CD4-positive, alpha-beta memory T cell (primary cell): ENCODE measurements around the gene HMCN2. TPM values are rescaled to one million over a fixed set of nuclear protein-coding genes. Genes with fewer than 3 reads are reported as not detected.

Experiments used
- CTCF ChIA-PET: fragments of 350-600 bp; sonication (Branson Sonifier 250); formaldehyde crosslinking; loops from one replicate; lab custom pipeline; 2021; ENCODE audit warnings: inconsistent platforms; ENCODE audit not compliant: partially characterized antibody; lab: Charles Lee
- POLR2A ChIA-PET: fragments of 350-600 bp; sonication (Branson Sonifier 250); formaldehyde crosslinking; loops from one replicate; lab custom pipeline; 2021; ENCODE audit not compliant: partially characterized antibody; lab: Charles Lee
- DNase-seq, 5 donors: peaks; one replicate each; pipeline versions ENCODE4 v3.0.0 to v3.0.0-alpha.2; 2020 to 2022; ENCODE audit warnings: mixed read lengths in 1 of 5
- H3K27ac ChIP-seq: one replicate; pipeline ENCODE4 v1.7.0; 2013; ENCODE audit warnings: low read depth, low read length
- H3K27me3 ChIP-seq: 2 replicates; pipeline ENCODE4 v1.7.0; 2013; ENCODE audit warnings: mild to moderate bottlenecking, low read length, moderate library complexity; ENCODE audit not compliant: insufficient read depth
- H3K36me3 ChIP-seq: 2 replicates; pipeline ENCODE4 v1.7.0; 2013; ENCODE audit warnings: mild to moderate bottlenecking, low read length, moderate library complexity; ENCODE audit not compliant: insufficient read depth
- H3K4me1 ChIP-seq: 2 replicates; pipeline ENCODE4 v1.7.0; 2013; ENCODE audit warnings: mild to moderate bottlenecking, low read length, moderate library complexity; ENCODE audit not compliant: insufficient read depth
- H3K4me3 ChIP-seq, 2 donors: one replicate each; pipeline ENCODE4 v1.7.0; 2013; ENCODE audit warnings: low read length in 2 of 2, mild to moderate bottlenecking in 1 of 2
- H3K9me3 ChIP-seq, 2 donors: one replicate each; pipeline ENCODE4 v1.7.0; 2013; ENCODE audit warnings: low read length in 2 of 2, control low read depth in 1 of 2; ENCODE audit not compliant: control insufficient read depth in 1 of 2
- H3K27ac Mint-ChIP-seq, 7 donors: one replicate each; pipeline ENCODE4 v1.8.0; 2020 to 2021; ENCODE audit warnings: mixed read lengths in 7 of 7, mild to moderate bottlenecking in 6 of 7, inconsistent platforms in 3 of 7, moderate library complexity in 3 of 7
- H3K27me3 Mint-ChIP-seq, 2 donors: one replicate each; pipeline ENCODE4 v1.8.0; 2020 to 2021; ENCODE audit warnings: mixed read lengths in 2 of 2
- H3K36me3 Mint-ChIP-seq, 2 donors: one replicate each; pipeline ENCODE4 v1.8.0; 2020 to 2021; ENCODE audit warnings: mixed read lengths in 2 of 2, inconsistent platforms in 1 of 2, mild to moderate bottlenecking in 1 of 2
- H3K4me1 Mint-ChIP-seq, 4 donors: one replicate each; pipeline ENCODE4 v1.8.0; 2020 to 2021; ENCODE audit warnings: mixed read lengths in 4 of 4, mild to moderate bottlenecking in 1 of 4
- H3K4me3 Mint-ChIP-seq, 8 donors: one replicate each; pipeline ENCODE4 v1.8.0; 2020 to 2021; ENCODE audit warnings: mixed read lengths in 8 of 8, mild to moderate bottlenecking in 7 of 8, moderate library complexity in 6 of 8, inconsistent platforms in 3 of 8
- H3K9me3 Mint-ChIP-seq, 8 donors: one replicate each; pipeline ENCODE4 v1.8.0; 2020 to 2021; ENCODE audit warnings: mixed read lengths in 8 of 8, mild to moderate bottlenecking in 5 of 8, inconsistent platforms in 3 of 8, moderate library complexity in 1 of 8
- intact Hi-C: fragments of 100-400 bp; cut with micrococcal nuclease; formaldehyde crosslinking; loops from one replicate; pipeline ENCODE4 v1.15.1; 2023
- polyA plus RNA-seq, 2 donors: library from polyadenylated mRNA; unstranded; fragments of 300-500 nt; fragmentation: Illumina TruSeq; gene quantifications; one replicate each; pipeline ENCODE4 v1.2.3, GENCODE V29; 2021
- total RNA-seq, 2 experiments: library from RNA; stranded (reverse); gene quantifications; one replicate each; pipeline ENCODE4 v1.2.3, GENCODE V29; 2021

Gene HMCN2
- total and polyA plus RNA-seq, 4 experiments from 2014 or later: not detected

DNA sequence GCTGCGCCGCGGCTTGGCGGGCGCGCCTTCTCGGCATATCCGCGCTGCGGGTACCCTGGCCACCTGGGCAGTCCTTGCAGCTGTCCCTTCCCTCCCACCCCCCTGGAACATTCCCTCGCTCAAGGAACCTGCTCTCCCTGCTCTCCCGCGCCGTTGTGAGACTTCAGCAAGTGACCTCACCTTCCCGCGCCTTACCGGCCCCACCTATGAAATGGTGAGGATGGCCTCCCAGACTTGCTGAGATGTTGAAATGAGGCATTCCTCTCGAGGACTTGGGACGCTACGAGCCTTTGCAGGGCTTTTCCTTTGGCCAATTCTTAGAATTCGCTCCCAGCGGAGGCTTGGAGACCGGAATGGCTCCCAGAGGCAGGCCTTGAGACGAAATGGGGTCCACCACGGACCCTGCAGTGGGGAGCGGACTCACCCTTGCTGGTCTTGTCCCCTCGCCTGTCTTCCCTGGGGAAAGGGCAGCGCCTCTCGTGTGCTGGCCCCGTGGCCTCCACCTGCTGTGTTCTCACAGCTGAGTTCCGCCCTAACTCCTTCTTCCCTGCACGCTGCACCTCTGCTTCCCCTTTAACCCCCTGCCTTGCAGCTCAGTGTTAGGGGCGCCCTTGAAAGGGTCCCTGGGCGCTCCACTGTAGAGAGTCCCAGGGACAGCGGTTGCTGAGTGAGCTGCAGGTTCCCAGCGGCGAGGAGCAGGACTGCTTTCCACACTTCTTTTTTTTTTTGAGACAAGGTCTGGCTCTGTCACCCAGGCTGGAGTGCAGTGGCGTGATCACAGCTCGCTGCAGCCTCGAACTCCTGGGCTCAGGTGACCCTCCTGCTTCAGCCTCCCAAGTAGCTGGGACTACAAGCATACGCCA is 907 bp downstream of the HMCN2 start:
- Mint-ChIP-seq H3K27ac (no peak overlapping the region), H3K4me1 (peaks cover 0 to 16% (median 8%) of the 10 kb centered on the region in 4 donors), H3K36me3 (no peaks in the 10 kb centered on the region), H3K4me3 (peak overlapping the region in 2 of 8 donors; percentile 29 to 52), H3K9me3 (no peaks in the 10 kb centered on the region), H3K27me3 (peaks cover 53 to 57% of the 10 kb centered on the region in 2 donors)
- Histone ChIP-seq H3K36me3 (no peaks in the 10 kb centered on the region), H3K4me1 (no peaks in the 10 kb centered on the region), H3K27ac (no peak overlapping the region), H3K27me3 (peaks cover 26% of the 10 kb centered on the region), H3K9me3 (no peaks in the 10 kb centered on the region), H3K4me3 (no peak overlapping the region)
- POLR2A ChIA-PET: no interaction called here
- no peak for DNase-seq
- intact Hi-C loops: no loop called here
- CTCF ChIA-PET: no interaction called here

GRCh38 chr9:130267930-130268329 is 2.4 kb downstream of the HMCN2 start:
- DNase-seq: no peak
- Mint-ChIP-seq H3K27me3 (peaks cover 45 to 48% of the 10 kb centered on the region in 2 donors), H3K36me3 (no peaks in the 10 kb centered on the region), H3K4me3 (no peak overlapping the region), H3K4me1 (peaks cover 0 to 16% (median 8%) of the 10 kb centered on the region in 4 donors), H3K27ac (no peak overlapping the region), H3K9me3 (no peaks in the 10 kb centered on the region)
- ChIA-PET POLR2A (no interaction called here), CTCF (interaction anchor here (1.3 kb wide), 1 partner anchor 25 kb away, joined by 3 read pairs; no protein-coding TSS in a partner anchor)
- Histone ChIP-seq H3K27ac (no peak overlapping the region), H3K27me3 (peaks cover 22% of the 10 kb centered on the region), H3K4me1 (no peaks in the 10 kb centered on the region), H3K36me3 (no peaks in the 10 kb centered on the region), H3K9me3 (no peaks in the 10 kb centered on the region), H3K4me3 (no peak overlapping the region)
- intact Hi-C loops: no loop called here

DNA sequence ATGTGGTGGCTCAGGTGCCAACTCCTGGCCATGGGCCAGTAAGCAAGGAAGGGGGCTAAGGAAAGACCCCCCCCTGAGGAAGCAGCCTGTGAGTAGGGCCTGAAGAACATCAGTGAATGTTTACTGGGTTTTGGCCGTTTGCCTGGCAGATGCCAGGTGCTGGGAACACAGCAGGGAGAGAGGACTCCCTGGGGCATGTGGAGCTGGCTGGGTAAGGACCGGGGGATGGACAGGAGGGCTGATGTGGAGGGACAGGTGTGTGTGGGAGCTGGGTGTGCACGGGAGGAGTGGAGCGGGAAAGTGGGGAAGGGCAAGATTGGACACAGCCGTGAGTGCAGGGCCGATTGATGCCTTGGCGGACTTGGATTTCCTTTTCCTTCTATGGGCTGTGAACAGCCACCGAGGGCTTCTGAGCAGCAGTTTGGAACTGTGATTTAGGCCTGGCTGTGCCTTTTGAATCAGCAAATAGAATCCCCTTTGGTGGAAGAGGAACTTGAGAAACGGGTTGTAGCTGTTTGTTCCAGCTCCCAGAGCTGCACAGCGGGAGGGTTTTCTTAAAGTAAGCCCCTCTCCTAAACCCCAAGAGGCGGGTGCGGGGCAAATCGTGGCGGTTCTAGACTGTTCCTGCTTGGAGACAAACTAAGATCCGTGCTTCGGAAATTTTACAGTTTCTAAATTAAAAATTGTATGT is 3.1 kb downstream of the HMCN2 start:
- CTCF ChIA-PET: interaction anchor here (1.3 kb wide), 1 partner anchor 25 kb away, joined by 3 read pairs; no protein-coding TSS in a partner anchor
- Histone ChIP-seq H3K27ac (no peak overlapping the region), H3K36me3 (no peaks in the 10 kb centered on the region), H3K4me1 (no peaks in the 10 kb centered on the region), H3K4me3 (no peak overlapping the region), H3K9me3 (no peaks in the 10 kb centered on the region), H3K27me3 (peaks cover 17% of the 10 kb centered on the region)
- Mint-ChIP-seq H3K36me3 (no peaks in the 10 kb centered on the region), H3K4me1 (peaks cover 0 to 16% (median 7%) of the 10 kb centered on the region in 4 donors), H3K9me3 (no peaks in the 10 kb centered on the region), H3K4me3 (peak overlapping the region in 1 of 8 donors; percentile 12), H3K27ac (no peak overlapping the region), H3K27me3 (peaks cover 39 to 42% of the 10 kb centered on the region in 2 donors)
- POLR2A ChIA-PET: no interaction called here
- no peak for DNase-seq
- intact Hi-C loops: no loop called here

DNA sequence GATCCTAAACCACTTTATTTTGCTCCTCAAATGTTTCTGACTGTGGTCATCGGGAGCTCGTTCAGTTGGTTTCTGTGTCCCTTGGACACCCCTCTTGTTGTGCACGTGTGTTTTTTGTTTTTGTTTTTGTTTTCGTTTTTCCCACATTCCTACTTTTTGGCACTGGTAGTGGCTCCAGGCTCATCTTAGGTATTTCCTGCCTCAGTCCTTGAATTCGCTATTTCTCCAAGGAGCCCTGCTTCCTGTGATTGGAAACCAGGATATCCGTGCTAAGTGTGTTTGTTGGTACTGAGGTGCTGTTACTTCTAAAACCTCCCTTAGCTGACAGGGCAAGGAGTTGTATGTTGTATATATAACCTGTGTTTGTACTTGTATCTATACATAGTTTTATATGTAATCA is 5.9 kb downstream of the HMCN2 start:
- no peak overlapping the region for H3K4me3 ChIP-seq
- H3K27ac ChIP-seq: no peak overlapping the region
- POLR2A ChIA-PET: no interaction called here
- Mint-ChIP-seq H3K9me3 (no peaks in the 10 kb centered on the region), H3K36me3 (no peaks in the 10 kb centered on the region), H3K27ac (no peak overlapping the region), H3K27me3 (peaks cover 26 to 30% of the 10 kb centered on the region in 2 donors), H3K4me1 (peaks cover 0 to 5% (median 3%) of the 10 kb centered on the region in 4 donors), H3K4me3 (no peak overlapping the region)
- CTCF ChIA-PET: no interaction called here
- H3K36me3 ChIP-seq: no peaks in the 10 kb centered on the region
- peaks cover 4% of the 10 kb centered on the region for H3K27me3 ChIP-seq
- H3K4me1 ChIP-seq: no peaks in the 10 kb centered on the region
- H3K9me3 ChIP-seq: no peaks in the 10 kb centered on the region
- intact Hi-C loops: no loop called here
- no peak for DNase-seq

GRCh38 chr9:130275156-130275555 is 9.6 kb downstream of the HMCN2 start:
- Mint-ChIP-seq H3K4me1 (no peaks in the 10 kb centered on the region), H3K27me3 (peaks cover 8 to 9% of the 10 kb centered on the region in 2 donors), H3K36me3 (no peaks in the 10 kb centered on the region), H3K27ac (no peak overlapping the region), H3K4me3 (no peak overlapping the region), H3K9me3 (no peaks in the 10 kb centered on the region)
- no peaks in the 10 kb centered on the region for H3K9me3 ChIP-seq
- H3K27ac ChIP-seq: no peak overlapping the region
- intact Hi-C loops: no loop called here
- POLR2A ChIA-PET: no interaction called here
- H3K27me3 ChIP-seq: no peaks in the 10 kb centered on the region
- CTCF ChIA-PET: no interaction called here
- no peaks in the 10 kb centered on the region for H3K4me1 ChIP-seq
- no peaks in the 10 kb centered on the region for H3K36me3 ChIP-seq
- no peak for DNase-seq
- no peak overlapping the region for H3K4me3 ChIP-seq

GRCh38 chr9:130276121-130276520 is 10.6 kb downstream of the HMCN2 start:
- no peak for DNase-seq
- no peaks in the 10 kb centered on the region for H3K4me1 ChIP-seq
- H3K27ac ChIP-seq: no peak overlapping the region
- no peaks in the 10 kb centered on the region for H3K36me3 Mint-ChIP-seq
- H3K27me3 Mint-ChIP-seq: peaks cover 8 to 9% of the 10 kb centered on the region in 2 donors
- H3K27ac Mint-ChIP-seq: no peak overlapping the region
- CTCF ChIA-PET: no interaction called here
- no peaks in the 10 kb centered on the region for H3K27me3 ChIP-seq
- no peaks in the 10 kb centered on the region for H3K9me3 Mint-ChIP-seq
- H3K4me3 Mint-ChIP-seq: no peak overlapping the region
- no peaks in the 10 kb centered on the region for H3K9me3 ChIP-seq
- intact Hi-C loops: no loop called here
- H3K36me3 ChIP-seq: no peaks in the 10 kb centered on the region
- H3K4me1 Mint-ChIP-seq: no peaks in the 10 kb centered on the region
- no peak overlapping the region for H3K4me3 ChIP-seq
- POLR2A ChIA-PET: interaction anchor here (0.6 kb wide), 1 partner anchor 17 kb away, joined by 3 read pairs; no protein-coding TSS in a partner anchor

DNA sequence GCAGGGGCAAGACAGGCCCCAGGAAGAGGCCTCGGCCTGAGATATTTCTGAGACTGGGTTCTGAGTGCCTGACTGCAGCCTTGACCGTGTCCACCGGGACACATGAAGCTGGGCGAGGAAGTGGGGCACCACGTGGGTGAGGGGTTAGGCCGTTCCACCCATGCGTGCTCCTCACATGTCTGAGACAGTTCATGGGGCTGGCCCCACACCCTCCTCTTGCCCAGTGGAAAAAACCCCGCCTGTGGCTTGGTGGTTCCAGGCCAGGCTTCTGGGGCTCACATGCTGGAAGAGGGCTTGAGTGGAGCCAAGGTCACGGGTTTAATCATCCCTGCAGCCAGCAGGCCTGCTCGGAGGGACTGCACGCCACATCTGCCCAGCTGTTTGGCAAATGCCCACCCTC is 11.4 kb downstream of the HMCN2 start:
- H3K27ac Mint-ChIP-seq: no peak overlapping the region
- no peaks in the 10 kb centered on the region for H3K4me1 Mint-ChIP-seq
- ChIA-PET POLR2A (interaction anchor here (0.6 kb wide), 1 partner anchor 18 kb away, joined by 3 read pairs; no protein-coding TSS in a partner anchor), CTCF (no interaction called here)
- intact Hi-C loops: no loop called here
- H3K9me3 Mint-ChIP-seq: no peaks in the 10 kb centered on the region
- Histone ChIP-seq H3K27me3 (no peaks in the 10 kb centered on the region), H3K4me1 (no peaks in the 10 kb centered on the region), H3K4me3 (no peak overlapping the region), H3K27ac (no peak overlapping the region), H3K9me3 (no peaks in the 10 kb centered on the region), H3K36me3 (no peaks in the 10 kb centered on the region)
- H3K27me3 Mint-ChIP-seq: peaks cover 9 to 13% of the 10 kb centered on the region in 2 donors
- DNase-seq: no peak
- H3K4me3 Mint-ChIP-seq: no peak overlapping the region
- H3K36me3 Mint-ChIP-seq: no peaks in the 10 kb centered on the region
